Measurements from ENCODE around the gene FBLN1.
A peak's percentile ranks its signal among the peaks of the same experiment; 100 is the strongest.

The FBLN1 gene

GRCh38 chr22:45497351-45498145, 5.1 kb upstream of the FBLN1 start:
- no peak for TF ChIP-seq ZNF70 (CRISPR knock-in tag; IDR thresholded peaks at IDR 0.05)
- TF ChIP-seq TOX (CRISPR knock-in tag; IDR thresholded peaks at IDR 0.05; ENCODE audit: borderline replicate concordance): no peak
- TF ChIP-seq ZFP3 (CRISPR knock-in tag; IDR thresholded peaks at IDR 0.05): no peak
- no peak for TF ChIP-seq SNAI2 (CRISPR knock-in tag; IDR thresholded peaks at IDR 0.05)
- TF ChIP-seq RARB (CRISPR knock-in tag; IDR thresholded peaks at IDR 0.05): no peak
- no peak for ATAC-seq

DNA sequence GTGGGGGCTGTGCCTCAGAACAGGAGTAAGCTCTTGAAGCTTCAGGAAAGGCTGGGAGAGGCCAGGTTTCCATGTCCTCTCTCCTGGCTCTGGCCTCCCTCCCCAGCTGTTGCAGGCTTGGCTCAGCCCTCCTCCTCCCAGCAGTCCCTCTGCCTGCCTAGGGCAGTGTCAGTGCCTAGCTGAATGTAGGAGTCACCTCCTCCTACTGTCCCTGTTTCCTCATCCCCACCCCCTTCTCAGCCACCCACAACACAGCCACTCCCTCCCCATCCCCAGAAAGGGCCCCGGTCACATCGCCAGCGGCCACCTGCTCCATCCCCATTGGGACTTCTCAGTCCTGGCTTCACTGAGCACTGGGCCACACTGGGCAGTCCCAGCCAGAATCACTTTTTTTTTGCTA, 2.9 kb upstream of the FBLN1 start:
- TF ChIP-seq ZC3H10 (CRISPR knock-in tag; IDR thresholded peaks at IDR 0.05): no peak
- TF ChIP-seq RARB (CRISPR knock-in tag; IDR thresholded peaks at IDR 0.05): no peak
- TF ChIP-seq ZFP3 (CRISPR knock-in tag; IDR thresholded peaks at IDR 0.05): no peak
- no peak for TF ChIP-seq OSR1 (CRISPR knock-in tag; IDR thresholded peaks at IDR 0.05)
- TF ChIP-seq TOX (CRISPR knock-in tag; IDR thresholded peaks at IDR 0.05; ENCODE audit: borderline replicate concordance): no peak
- TF ChIP-seq POU6F1 (CRISPR knock-in tag; IDR thresholded peaks at IDR 0.05; ENCODE audit: borderline replicate concordance, low read depth): no peak
- TF ChIP-seq TSHZ2 (CRISPR knock-in tag; IDR thresholded peaks at IDR 0.05): no peak
- TF ChIP-seq SNAI2 (CRISPR knock-in tag; IDR thresholded peaks at IDR 0.05): no peak
- TF ChIP-seq BACH2 (CRISPR knock-in tag; IDR thresholded peaks at IDR 0.05; ENCODE audit: borderline replicate concordance): no peak
- TF ChIP-seq ESRRG (CRISPR knock-in tag; IDR thresholded peaks at IDR 0.05): no peak
- TF ChIP-seq PPARA (CRISPR knock-in tag; IDR thresholded peaks at IDR 0.05; ENCODE audit: borderline replicate concordance): no peak
- TF ChIP-seq GLIS3 (CRISPR knock-in tag; IDR thresholded peaks at IDR 0.05): no peak
- TF ChIP-seq CREB5 (CRISPR knock-in tag; IDR thresholded peaks at IDR 0.05; ENCODE audit: low read depth): no peak
- TF ChIP-seq ISL1 (CRISPR knock-in tag; IDR thresholded peaks at IDR 0.05): no peak
- TF ChIP-seq ZNF8 (CRISPR knock-in tag; IDR thresholded peaks at IDR 0.05): no peak
- TF ChIP-seq ZFP30 (CRISPR knock-in tag; IDR thresholded peaks at IDR 0.05): no peak
- TF ChIP-seq TCF4 (CRISPR knock-in tag; IDR thresholded peaks at IDR 0.05; ENCODE audit: borderline replicate concordance): no peak
- ATAC-seq: no peak

DNA sequence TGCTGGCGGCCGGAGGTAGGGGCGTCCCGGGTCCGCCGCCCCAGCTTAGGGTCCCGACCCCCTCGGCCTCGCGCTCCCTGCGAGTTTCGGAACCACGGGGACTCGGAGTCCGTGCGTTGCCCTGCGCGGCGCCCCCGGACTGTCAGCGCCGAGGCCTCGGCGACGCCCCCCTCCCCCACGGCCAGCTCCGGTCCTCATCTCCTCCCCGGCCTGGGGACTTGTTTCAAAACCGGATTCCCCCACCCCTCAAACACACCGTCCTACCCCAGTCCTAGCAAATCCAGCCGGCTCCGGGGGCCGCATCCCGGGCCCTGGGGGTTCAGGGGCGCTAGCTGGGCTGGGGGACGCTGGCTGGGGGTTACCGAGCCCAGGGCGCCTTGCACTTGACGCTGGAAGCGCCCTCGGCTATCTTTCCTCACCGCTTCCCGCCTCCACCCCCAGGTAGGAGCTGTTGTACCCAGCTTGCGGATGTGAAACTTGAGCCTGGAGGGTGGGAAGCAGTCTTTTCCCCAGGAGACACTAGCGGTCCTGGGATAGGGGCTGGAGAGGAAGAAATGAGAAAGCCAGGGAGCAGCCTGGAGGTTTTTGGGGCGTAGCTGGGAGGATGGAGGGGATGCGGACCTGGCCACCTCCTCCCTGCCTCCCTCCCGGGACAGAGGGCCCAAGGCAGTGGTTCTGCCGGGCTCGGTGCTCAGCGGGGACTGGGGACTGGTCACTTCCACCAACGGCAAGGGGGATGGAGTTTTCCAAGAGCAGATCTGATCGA, 550 bp downstream of the FBLN1 start:
- ATAC-seq: peak; percentile 14

More for the DNA sequence above, 550 bp downstream of the FBLN1 start:
- TF ChIP-seq TOX (CRISPR knock-in tag; IDR thresholded peaks at IDR 0.05; ENCODE audit: borderline replicate concordance): no peak
- TF ChIP-seq OSR1 (CRISPR knock-in tag; IDR thresholded peaks at IDR 0.05): no peak
- TF ChIP-seq RARB (CRISPR knock-in tag; IDR thresholded peaks at IDR 0.05): no peak
- TF ChIP-seq ZFP30 (CRISPR knock-in tag; IDR thresholded peaks at IDR 0.05): no peak
- TF ChIP-seq, protein P1, sequence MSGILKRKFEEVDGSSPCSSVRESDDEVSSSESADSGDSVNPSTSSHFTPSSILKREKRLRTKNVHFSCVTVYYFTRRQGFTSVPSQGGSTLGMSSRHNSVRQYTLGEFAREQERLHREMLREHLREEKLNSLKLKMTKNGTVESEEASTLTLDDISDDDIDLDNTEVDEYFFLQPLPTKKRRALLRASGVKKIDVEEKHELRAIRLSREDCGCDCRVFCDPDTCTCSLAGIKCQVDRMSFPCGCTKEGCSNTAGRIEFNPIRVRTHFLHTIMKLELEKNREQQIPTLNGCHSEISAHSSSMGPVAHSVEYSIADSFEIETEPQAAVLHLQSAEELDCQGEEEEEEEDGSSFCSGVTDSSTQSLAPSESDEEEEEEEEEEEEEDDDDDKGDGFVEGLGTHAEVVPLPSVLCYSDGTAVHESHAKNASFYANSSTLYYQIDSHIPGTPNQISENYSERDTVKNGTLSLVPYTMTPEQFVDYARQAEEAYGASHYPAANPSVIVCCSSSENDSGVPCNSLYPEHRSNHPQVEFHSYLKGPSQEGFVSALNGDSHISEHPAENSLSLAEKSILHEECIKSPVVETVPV (CRISPR knock-in tag; IDR thresholded peaks at IDR 0.05): no peak
- TF ChIP-seq SNAI2 (CRISPR knock-in tag; IDR thresholded peaks at IDR 0.05): no peak
- TF ChIP-seq ZNF565 (CRISPR knock-in tag; conservative IDR thresholded peaks at IDR 0.05; ENCODE audit: low read depth): no peak
- no peak for TF ChIP-seq ARNTL (CRISPR knock-in tag; IDR thresholded peaks at IDR 0.05; ENCODE audit: borderline replicate concordance, low read depth)
- TF ChIP-seq PPARA (CRISPR knock-in tag; IDR thresholded peaks at IDR 0.05; ENCODE audit: borderline replicate concordance): no peak
- TF ChIP-seq TSHZ2 (CRISPR knock-in tag; IDR thresholded peaks at IDR 0.05): no peak
- no peak for TF ChIP-seq ZFP3 (CRISPR knock-in tag; IDR thresholded peaks at IDR 0.05)
- no peak for TF ChIP-seq CSDC2 (CRISPR knock-in tag; IDR thresholded peaks at IDR 0.05)
- no peak for TF ChIP-seq ZNF8 (CRISPR knock-in tag; IDR thresholded peaks at IDR 0.05)
- no peak for TF ChIP-seq ZNF70 (CRISPR knock-in tag; IDR thresholded peaks at IDR 0.05)
- TF ChIP-seq GLIS3 (CRISPR knock-in tag; IDR thresholded peaks at IDR 0.05): no peak
- TF ChIP-seq, protein P2, sequence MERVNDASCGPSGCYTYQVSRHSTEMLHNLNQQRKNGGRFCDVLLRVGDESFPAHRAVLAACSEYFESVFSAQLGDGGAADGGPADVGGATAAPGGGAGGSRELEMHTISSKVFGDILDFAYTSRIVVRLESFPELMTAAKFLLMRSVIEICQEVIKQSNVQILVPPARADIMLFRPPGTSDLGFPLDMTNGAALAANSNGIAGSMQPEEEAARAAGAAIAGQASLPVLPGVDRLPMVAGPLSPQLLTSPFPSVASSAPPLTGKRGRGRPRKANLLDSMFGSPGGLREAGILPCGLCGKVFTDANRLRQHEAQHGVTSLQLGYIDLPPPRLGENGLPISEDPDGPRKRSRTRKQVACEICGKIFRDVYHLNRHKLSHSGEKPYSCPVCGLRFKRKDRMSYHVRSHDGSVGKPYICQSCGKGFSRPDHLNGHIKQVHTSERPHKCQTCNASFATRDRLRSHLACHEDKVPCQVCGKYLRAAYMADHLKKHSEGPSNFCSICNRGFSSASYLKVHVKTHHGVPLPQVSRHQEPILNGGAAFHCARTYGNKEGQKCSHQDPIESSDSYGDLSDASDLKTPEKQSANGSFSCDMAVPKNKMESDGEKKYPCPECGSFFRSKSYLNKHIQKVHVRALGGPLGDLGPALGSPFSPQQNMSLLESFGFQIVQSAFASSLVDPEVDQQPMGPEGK (CRISPR knock-in tag; IDR thresholded peaks at IDR 0.05; ENCODE audit: borderline replicate concordance): no peak
- no peak for TF ChIP-seq ZC3H10 (CRISPR knock-in tag; IDR thresholded peaks at IDR 0.05)
- no peak for TF ChIP-seq ISL1 (CRISPR knock-in tag; IDR thresholded peaks at IDR 0.05)
- TF ChIP-seq BACH2 (CRISPR knock-in tag; IDR thresholded peaks at IDR 0.05; ENCODE audit: borderline replicate concordance): no peak
